Fibroblast of lung (primary cell): ENCODE data around the gene FANCE. TPM values are rescaled to one million over a fixed set of nuclear protein-coding genes. Genes with fewer than 3 reads are reported as not detected.

Experiments used
- DNase-seq, 2 donors: peaks; one replicate each; pipeline versions ENCODE4 v3.0.0 to v3.0.0-alpha.2; 2010; ENCODE audit warnings: low read depth in 2 of 2
- H2AFZ ChIP-seq: 2 replicates; pipeline ENCODE4 v1.5.1; 2012; ENCODE audit warnings: low read length, control low read depth, inconsistent platforms
- H3K27ac ChIP-seq: 2 replicates; pipeline ENCODE4 v1.5.1; 2011; ENCODE audit warnings: low read length, control low read depth; ENCODE audit not compliant: insufficient read depth
- H3K27me3 ChIP-seq: 2 replicates; pipeline ENCODE4 v1.5.1; 2011; ENCODE audit warnings: mild to moderate bottlenecking, low read length; ENCODE audit not compliant: control insufficient read depth, insufficient read depth
- H3K36me3 ChIP-seq: 2 replicates; pipeline ENCODE4 v1.5.1; 2011; ENCODE audit warnings: low read length; ENCODE audit not compliant: control insufficient read depth, insufficient read depth
- H3K4me1 ChIP-seq: 2 replicates; pipeline ENCODE4 v1.5.1; 2011; ENCODE audit warnings: low read length; ENCODE audit not compliant: control insufficient read depth, insufficient read depth; ENCODE audit errors: extremely low read depth
- H3K4me2 ChIP-seq: 2 replicates; pipeline ENCODE4 v1.5.1; 2011; ENCODE audit warnings: low read length, control low read depth; ENCODE audit not compliant: insufficient read depth; ENCODE audit errors: extremely low read depth
- H3K4me3 ChIP-seq, 4 experiments: fragments of 200-600 bp in 1 of 4; sonication (generic) in 1 of 4; replicated peaks in 1 of 4; 2 replicates each; pipeline ENCODE4 v1.5.1; 2011 to 2016; ENCODE audit warnings: low read length in 4 of 4, low read depth in 3 of 4, mild to moderate bottlenecking in 3 of 4, control low read depth in 2 of 4, inconsistent platforms in 1 of 4, mixed read lengths in 1 of 4; ENCODE audit not compliant: insufficient read depth in 1 of 4; ENCODE audit errors: control extremely low read depth in 1 of 4
- H3K79me2 ChIP-seq: 2 replicates; pipeline ENCODE4 v1.5.1; 2012; ENCODE audit warnings: mild to moderate bottlenecking, low read length, inconsistent platforms; ENCODE audit not compliant: control insufficient read depth, insufficient read depth
- H3K9ac ChIP-seq: 2 replicates; pipeline ENCODE4 v1.5.1; 2011; ENCODE audit warnings: mild to moderate bottlenecking, low read length, control low read depth; ENCODE audit not compliant: insufficient read depth
- H3K9me3 ChIP-seq: 2 replicates; pipeline ENCODE4 v1.5.1; 2012; ENCODE audit warnings: low read depth, low read length; ENCODE audit not compliant: control insufficient read depth, insufficient read depth
- H4K20me1 ChIP-seq: 2 replicates; pipeline ENCODE4 v1.5.1; 2011; ENCODE audit warnings: low read length; ENCODE audit not compliant: control insufficient read depth, insufficient read depth; ENCODE audit errors: extremely low read depth
- EZH2 ChIP-seq: IDR thresholded peaks from 2 replicates; pipeline ENCODE4 v1.5.1; 2012; ENCODE audit warnings: low read length, control low read depth, mild to moderate bottlenecking; ENCODE audit errors: missing control alignments
- polyA plus RNA-seq, 2 donors: library from polyadenylated mRNA; depleted of rRNA in 1 of 2; stranded (reverse) in 1 of 2; unstranded in 1 of 2; fragments of >200 nt; gene quantifications; 2 replicates each; pipeline ENCODE4 v1.2.1, GENCODE V29; 2011 to 2012; ENCODE audit warnings: missing spikeins in 1 of 2
- total RNA-seq: library from RNA; depleted of rRNA; stranded (reverse); fragments of >200 nt; gene quantifications from 2 replicates; pipeline ENCODE4 v1.2.1, GENCODE V29; 2014
- TF ChIP-seq, protein P1 (sequence below), 2 donors: IDR thresholded peaks in 1 of 2; conservative IDR thresholded peaks in 1 of 2; 1 replicate in 1 of 2; 2 replicates in 1 of 2; pipeline ENCODE4 v1.5.1; 2011 to 2012; ENCODE audit warnings: low read length in 2 of 2, control low read depth in 1 of 2, inconsistent platforms in 1 of 2, low read depth in 1 of 2, mild to moderate bottlenecking in 1 of 2

FANCE gene
- total and polyA plus RNA-seq, 2 donors (not counting 1 experiment from before 2014, with no cell fraction given) = 3.2 to 10.7 TPM

DNA sequence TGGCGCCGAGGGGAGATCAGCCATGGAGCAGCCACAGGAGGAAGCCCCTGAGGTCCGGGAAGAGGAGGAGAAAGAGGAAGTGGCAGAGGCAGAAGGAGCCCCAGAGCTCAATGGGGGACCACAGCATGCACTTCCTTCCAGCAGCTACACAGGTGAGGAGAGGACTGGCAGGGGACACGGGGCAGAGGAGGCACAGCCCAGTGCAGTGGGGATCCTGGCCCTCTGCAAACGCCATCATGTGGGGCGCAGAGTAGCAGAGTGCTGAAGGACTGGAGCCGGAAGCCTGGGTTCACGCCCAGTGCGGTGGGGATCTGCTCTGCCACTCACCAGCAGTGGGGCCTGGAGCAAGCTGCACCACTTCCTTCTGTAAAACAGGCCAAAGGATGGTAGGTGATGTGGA, 41.1 kb upstream of the FANCE start:
- no peak for DNase-seq
- H3K4me1 ChIP-seq = peaks cover 12% of the 10 kb centered on the region
- H4K20me1 ChIP-seq = no peaks in the 10 kb centered on the region
- no peak overlapping the region for H2AFZ ChIP-seq
- no peaks in the 10 kb centered on the region for H3K79me2 ChIP-seq
- H3K27ac ChIP-seq = no peak overlapping the region
- TF ChIP-seq, protein P1, sequence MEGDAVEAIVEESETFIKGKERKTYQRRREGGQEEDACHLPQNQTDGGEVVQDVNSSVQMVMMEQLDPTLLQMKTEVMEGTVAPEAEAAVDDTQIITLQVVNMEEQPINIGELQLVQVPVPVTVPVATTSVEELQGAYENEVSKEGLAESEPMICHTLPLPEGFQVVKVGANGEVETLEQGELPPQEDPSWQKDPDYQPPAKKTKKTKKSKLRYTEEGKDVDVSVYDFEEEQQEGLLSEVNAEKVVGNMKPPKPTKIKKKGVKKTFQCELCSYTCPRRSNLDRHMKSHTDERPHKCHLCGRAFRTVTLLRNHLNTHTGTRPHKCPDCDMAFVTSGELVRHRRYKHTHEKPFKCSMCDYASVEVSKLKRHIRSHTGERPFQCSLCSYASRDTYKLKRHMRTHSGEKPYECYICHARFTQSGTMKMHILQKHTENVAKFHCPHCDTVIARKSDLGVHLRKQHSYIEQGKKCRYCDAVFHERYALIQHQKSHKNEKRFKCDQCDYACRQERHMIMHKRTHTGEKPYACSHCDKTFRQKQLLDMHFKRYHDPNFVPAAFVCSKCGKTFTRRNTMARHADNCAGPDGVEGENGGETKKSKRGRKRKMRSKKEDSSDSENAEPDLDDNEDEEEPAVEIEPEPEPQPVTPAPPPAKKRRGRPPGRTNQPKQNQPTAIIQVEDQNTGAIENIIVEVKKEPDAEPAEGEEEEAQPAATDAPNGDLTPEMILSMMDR (conservative IDR thresholded peaks at IDR 0.05 in 1 of 2, IDR thresholded peaks at IDR 0.05 in 1 of 2; ENCODE audit: low read depth in 1 of 2, low read length in 2 of 2) = no peak
- TF ChIP-seq EZH2 = no peak
- H3K4me2 ChIP-seq = no peak overlapping the region
- peaks cover 9% of the 10 kb centered on the region for H3K36me3 ChIP-seq
- H3K9me3 ChIP-seq = no peaks in the 10 kb centered on the region
- no peak overlapping the region for H3K4me3 ChIP-seq
- H3K27me3 ChIP-seq = no peaks in the 10 kb centered on the region
- no peak overlapping the region for H3K9ac ChIP-seq

- Histone ChIP-seq H3K9me3 (no peaks in the 10 kb centered on the region), H3K4me3 (no peak overlapping the region), H3K79me2 (no peaks in the 10 kb centered on the region), H3K27me3 (no peaks in the 10 kb centered on the region), H2AFZ (no peak overlapping the region), H3K9ac (no peak overlapping the region), H3K27ac (no peak overlapping the region), H3K4me1 (peaks cover 12% of the 10 kb centered on the region), H3K36me3 (peaks cover 9% of the 10 kb centered on the region), H3K4me2 (no peak overlapping the region), H4K20me1 (no peaks in the 10 kb centered on the region)
- DNase-seq = no peak
- TF ChIP-seq, protein P1 (conservative IDR thresholded peaks at IDR 0.05 in 1 of 2, IDR thresholded peaks at IDR 0.05 in 1 of 2; ENCODE audit: low read depth in 1 of 2, low read length in 2 of 2) = no peak
- TF ChIP-seq EZH2 = no peak
Measured at GRCh38 chr6:35412102-35412501, 40.0 kb upstream of the FANCE start.

DNA sequence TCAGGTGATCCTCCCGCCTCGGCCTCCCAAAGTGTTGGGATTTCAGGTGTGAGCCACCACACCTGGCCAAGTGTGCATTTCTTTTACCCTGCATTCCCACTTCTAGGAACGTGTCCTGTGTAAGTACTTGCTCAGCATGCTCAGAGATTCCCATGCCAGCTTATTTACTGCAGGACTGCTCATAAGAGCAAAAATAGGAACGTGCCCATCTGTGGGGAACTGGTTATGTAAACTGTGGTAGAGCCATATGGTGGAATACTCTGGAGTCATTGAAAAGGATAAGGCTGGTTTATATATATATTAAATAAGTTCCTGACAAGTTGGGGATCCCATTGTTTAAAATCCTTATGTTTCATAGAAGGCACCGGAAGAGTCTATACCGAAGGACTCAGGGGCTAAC, 38.2 kb upstream of the FANCE start:
- Histone ChIP-seq H3K4me3 (no peak overlapping the region), H3K9ac (no peak overlapping the region), H3K9me3 (no peaks in the 10 kb centered on the region), H3K36me3 (peaks cover 16% of the 10 kb centered on the region), H3K27ac (no peak overlapping the region), H3K4me1 (peaks cover 17% of the 10 kb centered on the region), H3K27me3 (no peaks in the 10 kb centered on the region), H2AFZ (no peak overlapping the region), H3K79me2 (no peaks in the 10 kb centered on the region), H4K20me1 (no peaks in the 10 kb centered on the region), H3K4me2 (no peak overlapping the region)
- no peak for DNase-seq
- no peak for TF ChIP-seq EZH2
- TF ChIP-seq, protein P1 (conservative IDR thresholded peaks at IDR 0.05 in 1 of 2, IDR thresholded peaks at IDR 0.05 in 1 of 2; ENCODE audit: low read depth in 1 of 2, low read length in 2 of 2) = no peak
